ENCODE results near the gene CUL3.
"Not testable (repeated sequence)": the region's sequence is repeated elsewhere in the genome, so short reads cannot be mapped to it uniquely, and the experiment has no call there.

DNA sequence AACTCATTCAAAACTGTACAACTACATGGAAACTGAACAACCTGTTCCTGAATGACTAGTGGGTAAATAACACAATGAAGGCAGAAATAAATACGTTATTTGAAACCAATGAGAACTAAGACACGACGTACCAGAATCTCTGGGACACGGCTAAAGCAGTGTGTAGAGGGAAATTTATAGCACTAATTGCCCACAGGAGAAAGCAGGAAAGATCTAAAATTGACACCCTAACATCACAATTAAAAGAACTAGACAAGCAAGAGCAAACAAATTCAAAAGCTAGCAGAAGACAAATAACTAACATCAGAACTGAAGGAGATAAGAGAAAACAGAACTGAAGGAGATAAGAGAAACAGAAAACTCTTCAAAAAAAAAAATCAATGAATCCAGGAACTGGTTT lies 97.2 kb downstream of the CUL3 start:
- not testable (repeated sequence) for TF ChIP-seq POLR2A (IDR thresholded peaks at IDR 0.05)
- TF ChIP-seq, protein P1, sequence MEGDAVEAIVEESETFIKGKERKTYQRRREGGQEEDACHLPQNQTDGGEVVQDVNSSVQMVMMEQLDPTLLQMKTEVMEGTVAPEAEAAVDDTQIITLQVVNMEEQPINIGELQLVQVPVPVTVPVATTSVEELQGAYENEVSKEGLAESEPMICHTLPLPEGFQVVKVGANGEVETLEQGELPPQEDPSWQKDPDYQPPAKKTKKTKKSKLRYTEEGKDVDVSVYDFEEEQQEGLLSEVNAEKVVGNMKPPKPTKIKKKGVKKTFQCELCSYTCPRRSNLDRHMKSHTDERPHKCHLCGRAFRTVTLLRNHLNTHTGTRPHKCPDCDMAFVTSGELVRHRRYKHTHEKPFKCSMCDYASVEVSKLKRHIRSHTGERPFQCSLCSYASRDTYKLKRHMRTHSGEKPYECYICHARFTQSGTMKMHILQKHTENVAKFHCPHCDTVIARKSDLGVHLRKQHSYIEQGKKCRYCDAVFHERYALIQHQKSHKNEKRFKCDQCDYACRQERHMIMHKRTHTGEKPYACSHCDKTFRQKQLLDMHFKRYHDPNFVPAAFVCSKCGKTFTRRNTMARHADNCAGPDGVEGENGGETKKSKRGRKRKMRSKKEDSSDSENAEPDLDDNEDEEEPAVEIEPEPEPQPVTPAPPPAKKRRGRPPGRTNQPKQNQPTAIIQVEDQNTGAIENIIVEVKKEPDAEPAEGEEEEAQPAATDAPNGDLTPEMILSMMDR (IDR thresholded peaks at IDR 0.05), result not testable (repeated sequence)

Measured in body of pancreas (tissue), 4 donors.